HepG2 (cell line): ENCODE measurements around the gene CDC42SE1. TPM values are rescaled to one million over a fixed set of nuclear protein-coding genes. Genes with fewer than 3 reads are reported as not detected.

ENCODE experiments used
- KDM6A ChIP-seq: IDR thresholded peaks from 2 replicates; pipeline ENCODE4 v1.6.1; 2016; ENCODE audit warnings: low read depth
- polyA plus RNA-seq, 8 experiments: library from polyadenylated mRNA; depleted of rRNA in 3 of 8; stranded (reverse) in 7 of 8; unstranded in 1 of 8; fragments of >200 nt; fragmentation: Illumina TruSeq in 4 of 8; extraction: Trizol in 4 of 8; gene quantifications; 2 replicates each; pipeline versions ENCODE4 v1.2.1 to v1.2.3, GENCODE V29; 2011 to 2016; ENCODE audit warnings: low read depth in 4 of 8, missing spikeins in 1 of 8, mixed read lengths in 1 of 8; ENCODE audit not compliant: insufficient read depth in 1 of 8
- total RNA-seq, 5 experiments: library from RNA; depleted of rRNA; stranded (reverse); fragments of >200 nt; fragmentation: Illumina TruSeq; extraction: Trizol; gene quantifications; 2 replicates each; pipeline ENCODE4 v1.2.3, GENCODE V29; 2016; ENCODE audit warnings: low read depth in 1 of 5
- TF ChIP-seq, protein P1 (sequence below): sonication (generic); formaldehyde crosslinking; IDR thresholded peaks from 2 replicates; pipeline ENCODE4 v1.9.0; 2021; ENCODE audit warnings: missing genetic modification reagents, borderline replicate concordance
- TF ChIP-seq, protein P2 (sequence below), 2 experiments: fragments of 450-650 bp in 1 of 2; sonication (generic) in 1 of 2; formaldehyde crosslinking in 1 of 2; IDR thresholded peaks; 2 replicates each; pipeline versions ENCODE4 v1.6.1 to v1.8.0; 2016 to 2022; ENCODE audit warnings: antibody characterized with exemption in 1 of 2, mild to moderate bottlenecking in 1 of 2, missing genetic modification reagents in 1 of 2
- TF ChIP-seq, protein P3 (sequence below): sonication (generic); formaldehyde crosslinking; IDR thresholded peaks from 2 replicates; pipeline ENCODE4 v1.4.0; 2020; ENCODE audit warnings: missing genetic modification reagents
- TF ChIP-seq, protein P4 (sequence below): sonication (generic); formaldehyde crosslinking; IDR thresholded peaks from 2 replicates; pipeline ENCODE4 v1.4.0; 2020; ENCODE audit warnings: mild to moderate bottlenecking, missing genetic modification reagents

Gene CDC42SE1
- total and polyA plus RNA-seq, 2 of the 13 experiments (the other 11 are each of a cell fraction or from before 2014, with no cell fraction given) = 17.6 to 17.9 TPM

DNA sequence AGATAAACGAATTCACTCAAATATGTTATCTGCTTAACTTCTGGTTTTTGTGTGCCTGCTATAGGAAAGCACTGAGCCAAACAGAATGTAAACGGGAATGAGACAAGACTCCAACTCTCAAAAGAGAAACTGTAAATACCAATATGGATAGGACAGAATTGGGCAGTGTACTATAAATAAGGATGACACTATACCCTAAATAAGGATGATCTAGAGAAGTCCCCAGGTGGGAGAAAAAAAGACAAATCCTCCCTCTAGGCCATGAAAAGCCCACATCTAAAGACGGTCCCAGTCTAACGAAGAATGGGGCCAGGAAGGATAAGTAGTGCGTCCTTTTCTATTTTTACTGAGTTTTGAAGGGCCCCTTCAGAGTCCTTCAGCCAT lies 9.7 kb upstream of the CDC42SE1 start (continued):
- TF ChIP-seq, protein P1, sequence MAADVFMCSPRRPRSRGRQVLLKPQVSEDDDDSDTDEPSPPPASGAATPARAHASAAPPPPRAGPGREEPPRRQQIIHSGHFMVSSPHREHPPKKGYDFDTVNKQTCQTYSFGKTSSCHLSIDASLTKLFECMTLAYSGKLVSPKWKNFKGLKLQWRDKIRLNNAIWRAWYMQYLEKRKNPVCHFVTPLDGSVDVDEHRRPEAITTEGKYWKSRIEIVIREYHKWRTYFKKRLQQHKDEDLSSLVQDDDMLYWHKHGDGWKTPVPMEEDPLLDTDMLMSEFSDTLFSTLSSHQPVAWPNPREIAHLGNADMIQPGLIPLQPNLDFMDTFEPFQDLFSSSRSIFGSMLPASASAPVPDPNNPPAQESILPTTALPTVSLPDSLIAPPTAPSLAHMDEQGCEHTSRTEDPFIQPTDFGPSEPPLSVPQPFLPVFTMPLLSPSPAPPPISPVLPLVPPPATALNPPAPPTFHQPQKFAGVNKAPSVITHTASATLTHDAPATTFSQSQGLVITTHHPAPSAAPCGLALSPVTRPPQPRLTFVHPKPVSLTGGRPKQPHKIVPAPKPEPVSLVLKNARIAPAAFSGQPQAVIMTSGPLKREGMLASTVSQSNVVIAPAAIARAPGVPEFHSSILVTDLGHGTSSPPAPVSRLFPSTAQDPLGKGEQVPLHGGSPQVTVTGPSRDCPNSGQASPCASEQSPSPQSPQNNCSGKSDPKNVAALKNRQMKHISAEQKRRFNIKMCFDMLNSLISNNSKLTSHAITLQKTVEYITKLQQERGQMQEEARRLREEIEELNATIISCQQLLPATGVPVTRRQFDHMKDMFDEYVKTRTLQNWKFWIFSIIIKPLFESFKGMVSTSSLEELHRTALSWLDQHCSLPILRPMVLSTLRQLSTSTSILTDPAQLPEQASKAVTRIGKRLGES (CRISPR knock-in tag) = no peak
- TF ChIP-seq, protein P2, sequence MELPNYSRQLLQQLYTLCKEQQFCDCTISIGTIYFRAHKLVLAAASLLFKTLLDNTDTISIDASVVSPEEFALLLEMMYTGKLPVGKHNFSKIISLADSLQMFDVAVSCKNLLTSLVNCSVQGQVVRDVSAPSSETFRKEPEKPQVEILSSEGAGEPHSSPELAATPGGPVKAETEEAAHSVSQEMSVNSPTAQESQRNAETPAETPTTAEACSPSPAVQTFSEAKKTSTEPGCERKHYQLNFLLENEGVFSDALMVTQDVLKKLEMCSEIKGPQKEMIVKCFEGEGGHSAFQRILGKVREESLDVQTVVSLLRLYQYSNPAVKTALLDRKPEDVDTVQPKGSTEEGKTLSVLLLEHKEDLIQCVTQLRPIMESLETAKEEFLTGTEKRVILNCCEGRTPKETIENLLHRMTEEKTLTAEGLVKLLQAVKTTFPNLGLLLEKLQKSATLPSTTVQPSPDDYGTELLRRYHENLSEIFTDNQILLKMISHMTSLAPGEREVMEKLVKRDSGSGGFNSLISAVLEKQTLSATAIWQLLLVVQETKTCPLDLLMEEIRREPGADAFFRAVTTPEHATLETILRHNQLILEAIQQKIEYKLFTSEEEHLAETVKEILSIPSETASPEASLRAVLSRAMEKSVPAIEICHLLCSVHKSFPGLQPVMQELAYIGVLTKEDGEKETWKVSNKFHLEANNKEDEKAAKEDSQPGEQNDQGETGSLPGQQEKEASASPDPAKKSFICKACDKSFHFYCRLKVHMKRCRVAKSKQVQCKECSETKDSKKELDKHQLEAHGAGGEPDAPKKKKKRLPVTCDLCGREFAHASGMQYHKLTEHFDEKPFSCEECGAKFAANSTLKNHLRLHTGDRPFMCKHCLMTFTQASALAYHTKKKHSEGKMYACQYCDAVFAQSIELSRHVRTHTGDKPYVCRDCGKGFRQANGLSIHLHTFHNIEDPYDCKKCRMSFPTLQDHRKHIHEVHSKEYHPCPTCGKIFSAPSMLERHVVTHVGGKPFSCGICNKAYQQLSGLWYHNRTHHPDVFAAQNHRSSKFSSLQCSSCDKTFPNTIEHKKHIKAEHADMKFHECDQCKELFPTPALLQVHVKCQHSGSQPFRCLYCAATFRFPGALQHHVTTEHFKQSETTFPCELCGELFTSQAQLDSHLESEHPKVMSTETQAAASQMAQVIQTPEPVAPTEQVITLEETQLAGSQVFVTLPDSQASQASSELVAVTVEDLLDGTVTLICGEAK (IDR thresholded peaks at IDR 0.05) = no peak
- TF ChIP-seq, protein P2 (CRISPR knock-in tag; IDR thresholded peaks at IDR 0.05) = no peak
- TF ChIP-seq KDM6A (CRISPR knock-in tag) = no peak
- TF ChIP-seq, protein P3, sequence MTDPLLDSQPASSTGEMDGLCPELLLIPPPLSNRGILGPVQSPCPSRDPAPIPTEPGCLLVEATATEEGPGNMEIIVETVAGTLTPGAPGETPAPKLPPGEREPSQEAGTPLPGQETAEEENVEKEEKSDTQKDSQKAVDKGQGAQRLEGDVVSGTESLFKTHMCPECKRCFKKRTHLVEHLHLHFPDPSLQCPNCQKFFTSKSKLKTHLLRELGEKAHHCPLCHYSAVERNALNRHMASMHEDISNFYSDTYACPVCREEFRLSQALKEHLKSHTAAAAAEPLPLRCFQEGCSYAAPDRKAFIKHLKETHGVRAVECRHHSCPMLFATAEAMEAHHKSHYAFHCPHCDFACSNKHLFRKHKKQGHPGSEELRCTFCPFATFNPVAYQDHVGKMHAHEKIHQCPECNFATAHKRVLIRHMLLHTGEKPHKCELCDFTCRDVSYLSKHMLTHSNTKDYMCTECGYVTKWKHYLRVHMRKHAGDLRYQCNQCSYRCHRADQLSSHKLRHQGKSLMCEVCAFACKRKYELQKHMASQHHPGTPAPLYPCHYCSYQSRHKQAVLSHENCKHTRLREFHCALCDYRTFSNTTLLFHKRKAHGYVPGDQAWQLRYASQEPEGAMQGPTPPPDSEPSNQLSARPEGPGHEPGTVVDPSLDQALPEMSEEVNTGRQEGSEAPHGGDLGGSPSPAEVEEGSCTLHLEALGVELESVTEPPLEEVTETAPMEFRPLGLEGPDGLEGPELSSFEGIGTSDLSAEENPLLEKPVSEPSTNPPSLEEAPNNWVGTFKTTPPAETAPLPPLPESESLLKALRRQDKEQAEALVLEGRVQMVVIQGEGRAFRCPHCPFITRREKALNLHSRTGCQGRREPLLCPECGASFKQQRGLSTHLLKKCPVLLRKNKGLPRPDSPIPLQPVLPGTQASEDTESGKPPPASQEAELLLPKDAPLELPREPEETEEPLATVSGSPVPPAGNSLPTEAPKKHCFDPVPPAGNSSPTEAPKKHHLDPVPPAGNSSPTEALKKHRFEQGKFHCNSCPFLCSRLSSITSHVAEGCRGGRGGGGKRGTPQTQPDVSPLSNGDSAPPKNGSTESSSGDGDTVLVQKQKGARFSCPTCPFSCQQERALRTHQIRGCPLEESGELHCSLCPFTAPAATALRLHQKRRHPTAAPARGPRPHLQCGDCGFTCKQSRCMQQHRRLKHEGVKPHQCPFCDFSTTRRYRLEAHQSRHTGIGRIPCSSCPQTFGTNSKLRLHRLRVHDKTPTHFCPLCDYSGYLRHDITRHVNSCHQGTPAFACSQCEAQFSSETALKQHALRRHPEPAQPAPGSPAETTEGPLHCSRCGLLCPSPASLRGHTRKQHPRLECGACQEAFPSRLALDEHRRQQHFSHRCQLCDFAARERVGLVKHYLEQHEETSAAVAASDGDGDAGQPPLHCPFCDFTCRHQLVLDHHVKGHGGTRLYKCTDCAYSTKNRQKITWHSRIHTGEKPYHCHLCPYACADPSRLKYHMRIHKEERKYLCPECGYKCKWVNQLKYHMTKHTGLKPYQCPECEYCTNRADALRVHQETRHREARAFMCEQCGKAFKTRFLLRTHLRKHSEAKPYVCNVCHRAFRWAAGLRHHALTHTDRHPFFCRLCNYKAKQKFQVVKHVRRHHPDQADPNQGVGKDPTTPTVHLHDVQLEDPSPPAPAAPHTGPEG (CRISPR knock-in tag) = no peak
- TF ChIP-seq, protein P4, sequence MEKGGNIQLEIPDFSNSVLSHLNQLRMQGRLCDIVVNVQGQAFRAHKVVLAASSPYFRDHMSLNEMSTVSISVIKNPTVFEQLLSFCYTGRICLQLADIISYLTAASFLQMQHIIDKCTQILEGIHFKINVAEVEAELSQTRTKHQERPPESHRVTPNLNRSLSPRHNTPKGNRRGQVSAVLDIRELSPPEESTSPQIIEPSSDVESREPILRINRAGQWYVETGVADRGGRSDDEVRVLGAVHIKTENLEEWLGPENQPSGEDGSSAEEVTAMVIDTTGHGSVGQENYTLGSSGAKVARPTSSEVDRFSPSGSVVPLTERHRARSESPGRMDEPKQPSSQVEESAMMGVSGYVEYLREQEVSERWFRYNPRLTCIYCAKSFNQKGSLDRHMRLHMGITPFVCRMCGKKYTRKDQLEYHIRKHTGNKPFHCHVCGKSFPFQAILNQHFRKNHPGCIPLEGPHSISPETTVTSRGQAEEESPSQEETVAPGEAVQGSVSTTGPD (CRISPR knock-in tag) = no peak
